Measurements from ENCODE around the gene DOK5. TPM values are rescaled to one million over a fixed set of nuclear protein-coding genes. Genes with fewer than 3 reads are reported as not detected.

Gene DOK5
- total and polyA plus RNA-seq, 2 experiments from 2014 or later, result 5.0 to 6.9 TPM

DNA sequence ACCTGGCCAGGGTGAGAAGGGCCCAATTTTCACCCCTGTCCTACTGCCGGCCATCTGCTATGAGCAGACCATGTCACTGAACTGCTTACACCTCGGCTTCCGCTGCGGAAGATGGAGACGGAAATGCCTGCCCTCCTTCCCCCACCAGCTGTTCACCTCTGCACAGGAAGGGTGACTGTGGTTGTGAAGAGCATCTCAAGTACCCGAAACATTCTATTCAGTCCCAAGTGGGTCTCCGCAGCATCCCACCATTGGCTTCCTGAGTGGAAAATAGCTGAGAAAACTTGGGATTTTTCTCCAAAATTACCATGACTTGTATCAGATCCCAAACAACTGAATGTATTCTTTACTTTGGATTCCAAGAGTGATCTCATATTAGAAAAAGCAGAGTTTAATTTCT lies 16.1 kb downstream of the DOK5 start:
- ATAC-seq (no peak), DNase-seq (ENCODE audit: low spot score) (no peak)
- H3K4me1 Mint-ChIP-seq, result no peaks in the 10 kb centered on the region
- TF ChIP-seq EZH2 (IDR thresholded peaks at IDR 0.05; ENCODE audit: low read depth, unreplicated experiment) (no peak), POLR2AphosphoS5 (IDR thresholded peaks at IDR 0.05; ENCODE audit: low read depth) (no peak), ZNF331 (CRISPR knock-in tag; IDR thresholded peaks at IDR 0.05; ENCODE audit: low read depth) (no peak), EZH2phosphoT487 (IDR thresholded peaks at IDR 0.05; ENCODE audit: unreplicated experiment) (no peak), CREB1 (CRISPR knock-in tag; IDR thresholded peaks at IDR 0.05; ENCODE audit: low read depth) (no peak), STAT1 (IDR thresholded peaks at IDR 0.05; ENCODE audit: unreplicated experiment) (no peak), JUNB (IDR thresholded peaks at IDR 0.05; ENCODE audit: unreplicated experiment) (no peak), NANOG (IDR thresholded peaks at IDR 0.05; ENCODE audit: borderline replicate concordance) (no peak), ZNF114 (CRISPR knock-in tag; IDR thresholded peaks at IDR 0.05) (no peak)
- TF ChIP-seq, protein P1, sequence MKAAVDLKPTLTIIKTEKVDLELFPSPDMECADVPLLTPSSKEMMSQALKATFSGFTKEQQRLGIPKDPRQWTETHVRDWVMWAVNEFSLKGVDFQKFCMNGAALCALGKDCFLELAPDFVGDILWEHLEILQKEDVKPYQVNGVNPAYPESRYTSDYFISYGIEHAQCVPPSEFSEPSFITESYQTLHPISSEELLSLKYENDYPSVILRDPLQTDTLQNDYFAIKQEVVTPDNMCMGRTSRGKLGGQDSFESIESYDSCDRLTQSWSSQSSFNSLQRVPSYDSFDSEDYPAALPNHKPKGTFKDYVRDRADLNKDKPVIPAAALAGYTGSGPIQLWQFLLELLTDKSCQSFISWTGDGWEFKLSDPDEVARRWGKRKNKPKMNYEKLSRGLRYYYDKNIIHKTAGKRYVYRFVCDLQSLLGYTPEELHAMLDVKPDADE (IDR thresholded peaks at IDR 0.05), result no peak
- TF ChIP-seq, protein P2, sequence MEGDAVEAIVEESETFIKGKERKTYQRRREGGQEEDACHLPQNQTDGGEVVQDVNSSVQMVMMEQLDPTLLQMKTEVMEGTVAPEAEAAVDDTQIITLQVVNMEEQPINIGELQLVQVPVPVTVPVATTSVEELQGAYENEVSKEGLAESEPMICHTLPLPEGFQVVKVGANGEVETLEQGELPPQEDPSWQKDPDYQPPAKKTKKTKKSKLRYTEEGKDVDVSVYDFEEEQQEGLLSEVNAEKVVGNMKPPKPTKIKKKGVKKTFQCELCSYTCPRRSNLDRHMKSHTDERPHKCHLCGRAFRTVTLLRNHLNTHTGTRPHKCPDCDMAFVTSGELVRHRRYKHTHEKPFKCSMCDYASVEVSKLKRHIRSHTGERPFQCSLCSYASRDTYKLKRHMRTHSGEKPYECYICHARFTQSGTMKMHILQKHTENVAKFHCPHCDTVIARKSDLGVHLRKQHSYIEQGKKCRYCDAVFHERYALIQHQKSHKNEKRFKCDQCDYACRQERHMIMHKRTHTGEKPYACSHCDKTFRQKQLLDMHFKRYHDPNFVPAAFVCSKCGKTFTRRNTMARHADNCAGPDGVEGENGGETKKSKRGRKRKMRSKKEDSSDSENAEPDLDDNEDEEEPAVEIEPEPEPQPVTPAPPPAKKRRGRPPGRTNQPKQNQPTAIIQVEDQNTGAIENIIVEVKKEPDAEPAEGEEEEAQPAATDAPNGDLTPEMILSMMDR (conservative IDR thresholded peaks at IDR 0.05; ENCODE audit: low read depth in 2 of 2), result no peak
- TF ChIP-seq, protein P3, sequence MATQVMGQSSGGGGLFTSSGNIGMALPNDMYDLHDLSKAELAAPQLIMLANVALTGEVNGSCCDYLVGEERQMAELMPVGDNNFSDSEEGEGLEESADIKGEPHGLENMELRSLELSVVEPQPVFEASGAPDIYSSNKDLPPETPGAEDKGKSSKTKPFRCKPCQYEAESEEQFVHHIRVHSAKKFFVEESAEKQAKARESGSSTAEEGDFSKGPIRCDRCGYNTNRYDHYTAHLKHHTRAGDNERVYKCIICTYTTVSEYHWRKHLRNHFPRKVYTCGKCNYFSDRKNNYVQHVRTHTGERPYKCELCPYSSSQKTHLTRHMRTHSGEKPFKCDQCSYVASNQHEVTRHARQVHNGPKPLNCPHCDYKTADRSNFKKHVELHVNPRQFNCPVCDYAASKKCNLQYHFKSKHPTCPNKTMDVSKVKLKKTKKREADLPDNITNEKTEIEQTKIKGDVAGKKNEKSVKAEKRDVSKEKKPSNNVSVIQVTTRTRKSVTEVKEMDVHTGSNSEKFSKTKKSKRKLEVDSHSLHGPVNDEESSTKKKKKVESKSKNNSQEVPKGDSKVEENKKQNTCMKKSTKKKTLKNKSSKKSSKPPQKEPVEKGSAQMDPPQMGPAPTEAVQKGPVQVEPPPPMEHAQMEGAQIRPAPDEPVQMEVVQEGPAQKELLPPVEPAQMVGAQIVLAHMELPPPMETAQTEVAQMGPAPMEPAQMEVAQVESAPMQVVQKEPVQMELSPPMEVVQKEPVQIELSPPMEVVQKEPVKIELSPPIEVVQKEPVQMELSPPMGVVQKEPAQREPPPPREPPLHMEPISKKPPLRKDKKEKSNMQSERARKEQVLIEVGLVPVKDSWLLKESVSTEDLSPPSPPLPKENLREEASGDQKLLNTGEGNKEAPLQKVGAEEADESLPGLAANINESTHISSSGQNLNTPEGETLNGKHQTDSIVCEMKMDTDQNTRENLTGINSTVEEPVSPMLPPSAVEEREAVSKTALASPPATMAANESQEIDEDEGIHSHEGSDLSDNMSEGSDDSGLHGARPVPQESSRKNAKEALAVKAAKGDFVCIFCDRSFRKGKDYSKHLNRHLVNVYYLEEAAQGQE (IDR thresholded peaks at IDR 0.05; ENCODE audit: unreplicated experiment), result no peak
- TF ChIP-seq, protein P4, sequence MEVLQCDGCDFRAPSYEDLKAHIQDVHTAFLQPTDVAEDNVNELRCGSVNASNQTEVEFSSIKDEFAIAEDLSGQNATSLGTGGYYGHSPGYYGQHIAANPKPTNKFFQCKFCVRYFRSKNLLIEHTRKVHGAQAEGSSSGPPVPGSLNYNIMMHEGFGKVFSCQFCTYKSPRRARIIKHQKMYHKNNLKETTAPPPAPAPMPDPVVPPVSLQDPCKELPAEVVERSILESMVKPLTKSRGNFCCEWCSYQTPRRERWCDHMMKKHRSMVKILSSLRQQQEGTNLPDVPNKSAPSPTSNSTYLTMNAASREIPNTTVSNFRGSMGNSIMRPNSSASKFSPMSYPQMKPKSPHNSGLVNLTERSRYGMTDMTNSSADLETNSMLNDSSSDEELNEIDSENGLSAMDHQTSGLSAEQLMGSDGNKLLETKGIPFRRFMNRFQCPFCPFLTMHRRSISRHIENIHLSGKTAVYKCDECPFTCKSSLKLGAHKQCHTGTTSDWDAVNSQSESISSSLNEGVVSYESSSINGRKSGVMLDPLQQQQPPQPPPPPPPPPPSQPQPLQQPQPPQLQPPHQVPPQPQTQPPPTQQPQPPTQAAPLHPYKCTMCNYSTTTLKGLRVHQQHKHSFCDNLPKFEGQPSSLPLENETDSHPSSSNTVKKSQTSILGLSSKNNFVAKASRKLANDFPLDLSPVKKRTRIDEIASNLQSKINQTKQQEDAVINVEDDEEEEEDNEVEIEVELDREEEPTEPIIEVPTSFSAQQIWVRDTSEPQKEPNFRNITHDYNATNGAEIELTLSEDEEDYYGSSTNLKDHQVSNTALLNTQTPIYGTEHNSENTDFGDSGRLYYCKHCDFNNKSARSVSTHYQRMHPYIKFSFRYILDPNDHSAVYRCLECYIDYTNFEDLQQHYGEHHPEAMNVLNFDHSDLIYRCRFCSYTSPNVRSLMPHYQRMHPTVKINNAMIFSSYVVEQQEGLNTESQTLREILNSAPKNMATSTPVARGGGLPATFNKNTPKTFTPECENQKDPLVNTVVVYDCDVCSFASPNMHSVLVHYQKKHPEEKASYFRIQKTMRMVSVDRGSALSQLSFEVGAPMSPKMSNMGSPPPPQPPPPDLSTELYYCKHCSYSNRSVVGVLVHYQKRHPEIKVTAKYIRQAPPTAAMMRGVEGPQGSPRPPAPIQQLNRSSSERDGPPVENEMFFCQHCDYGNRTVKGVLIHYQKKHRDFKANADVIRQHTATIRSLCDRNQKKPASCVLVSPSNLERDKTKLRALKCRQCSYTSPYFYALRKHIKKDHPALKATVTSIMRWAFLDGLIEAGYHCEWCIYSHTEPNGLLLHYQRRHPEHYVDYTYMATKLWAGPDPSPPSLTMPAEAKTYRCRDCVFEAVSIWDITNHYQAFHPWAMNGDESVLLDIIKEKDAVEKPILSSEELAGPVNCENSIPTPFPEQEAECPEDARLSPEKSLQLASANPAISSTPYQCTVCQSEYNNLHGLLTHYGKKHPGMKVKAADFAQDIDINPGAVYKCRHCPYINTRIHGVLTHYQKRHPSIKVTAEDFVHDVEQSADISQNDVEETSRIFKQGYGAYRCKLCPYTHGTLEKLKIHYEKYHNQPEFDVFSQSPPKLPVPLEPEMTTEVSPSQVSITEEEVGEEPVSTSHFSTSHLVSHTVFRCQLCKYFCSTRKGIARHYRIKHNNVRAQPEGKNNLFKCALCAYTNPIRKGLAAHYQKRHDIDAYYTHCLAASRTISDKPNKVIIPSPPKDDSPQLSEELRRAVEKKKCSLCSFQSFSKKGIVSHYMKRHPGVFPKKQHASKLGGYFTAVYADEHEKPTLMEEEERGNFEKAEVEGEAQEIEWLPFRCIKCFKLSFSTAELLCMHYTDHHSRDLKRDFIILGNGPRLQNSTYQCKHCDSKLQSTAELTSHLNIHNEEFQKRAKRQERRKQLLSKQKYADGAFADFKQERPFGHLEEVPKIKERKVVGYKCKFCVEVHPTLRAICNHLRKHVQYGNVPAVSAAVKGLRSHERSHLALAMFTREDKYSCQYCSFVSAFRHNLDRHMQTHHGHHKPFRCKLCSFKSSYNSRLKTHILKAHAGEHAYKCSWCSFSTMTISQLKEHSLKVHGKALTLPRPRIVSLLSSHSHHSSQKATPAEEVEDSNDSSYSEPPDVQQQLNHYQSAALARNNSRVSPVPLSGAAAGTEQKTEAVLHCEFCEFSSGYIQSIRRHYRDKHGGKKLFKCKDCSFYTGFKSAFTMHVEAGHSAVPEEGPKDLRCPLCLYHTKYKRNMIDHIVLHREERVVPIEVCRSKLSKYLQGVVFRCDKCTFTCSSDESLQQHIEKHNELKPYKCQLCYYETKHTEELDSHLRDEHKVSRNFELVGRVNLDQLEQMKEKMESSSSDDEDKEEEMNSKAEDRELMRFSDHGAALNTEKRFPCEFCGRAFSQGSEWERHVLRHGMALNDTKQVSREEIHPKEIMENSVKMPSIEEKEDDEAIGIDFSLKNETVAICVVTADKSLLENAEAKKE (CRISPR knock-in tag; IDR thresholded peaks at IDR 0.05), result no peak
- H3K27me3 Mint-ChIP-seq (ENCODE audit: insufficient read depth, low read depth, poor library complexity), result peaks cover 6% of the 10 kb centered on the region
- H3K4me2 ChIP-seq, result no peak overlapping the region
- no peak overlapping the region for H2AFZ ChIP-seq
- no peaks in the 10 kb centered on the region for H3F3A ChIP-seq (replicated peaks; ENCODE audit: low read depth)
- H3K27ac ChIP-seq (ENCODE audit: low read depth), result no peak overlapping the region
- no peaks in the 10 kb centered on the region for H3K9me3 Mint-ChIP-seq
- H3K4me3 ChIP-seq, result no peak overlapping the region
- no peaks in the 10 kb centered on the region for H3K9me2 ChIP-seq (ENCODE audit: insufficient read depth)
- H3K27me3 ChIP-seq (ENCODE audit: insufficient read depth), result no peaks in the 10 kb centered on the region
- H3K4me3 Mint-ChIP-seq, result no peak overlapping the region
- H3K4me1 ChIP-seq (ENCODE audit: insufficient read depth), result no peaks in the 10 kb centered on the region
- no peaks in the 10 kb centered on the region for H3K36me3 ChIP-seq (ENCODE audit: insufficient read depth)
- no peaks in the 10 kb centered on the region for H3K36me3 Mint-ChIP-seq (ENCODE audit: low read depth)
- no peaks in the 10 kb centered on the region for H3K79me2 ChIP-seq (replicated peaks; ENCODE audit: insufficient read depth)
- no peak overlapping the region for H3K27ac Mint-ChIP-seq
- no peaks in the 10 kb centered on the region for H4K20me1 ChIP-seq (replicated peaks; ENCODE audit: insufficient read depth)

All from GM23338 (cell line).